Esophagus squamous epithelium (tissue), 4 donors: ENCODE measurements around the gene ITM2B.

Experiments used
- CTCF ChIP-seq, 6 experiments: fragments of 450-650 bp in 4 of 6; fragments of 200-600 bp in 2 of 6; sonication (generic) in 2 of 6; IDR thresholded peaks; one replicate each; pipeline ENCODE4 v1.5.1; 2016 to 2019; ENCODE audit warnings: antibody characterized with exemption in 6 of 6, mild to moderate bottlenecking in 4 of 6, moderate library complexity in 4 of 6
- POLR2A ChIP-seq, 4 donors: fragments of 450-650 bp; IDR thresholded peaks; one replicate each; pipeline ENCODE4 v1.6.1; 2017; ENCODE audit warnings: antibody characterized with exemption in 4 of 4, mild to moderate bottlenecking in 4 of 4, moderate library complexity in 3 of 4

GRCh38 chr13:48318821-48319511 is 86.0 kb downstream of the ITM2B start:
- TF ChIP-seq CTCF (IDR thresholded peaks at IDR 0.05) (no peak), POLR2A (IDR thresholded peaks at IDR 0.05) (no peak)
